Activated CD4-positive, alpha-beta T cell treated with anti-CD3 and anti-CD28 coated beads for 4 hours (primary cell): ENCODE results near the gene GALNT2.

Source experiments
- DNase-seq, 2 donors: peaks; one replicate each; pipeline ENCODE4 v3.0.0-alpha.2; 2020

Gene GALNT2

GRCh38 chr1:230117694-230118093 lies 50.7 kb downstream of the GALNT2 start:
- no peak for DNase-seq

GRCh38 chr1:230119340-230119739 lies 52.3 kb downstream of the GALNT2 start:
- DNase-seq: no peak

- DNase-seq: no peak
Measured at GRCh38 chr1:230120289-230120920, 53.4 kb downstream of the GALNT2 start.

- DNase-seq: no peak
Measured at GRCh38 chr1:230120921-230121381, 53.9 kb downstream of the GALNT2 start.

GRCh38 chr1:230121950-230122349 lies 54.9 kb downstream of the GALNT2 start:
- no peak for DNase-seq

- DNase-seq: no peak
Measured at GRCh38 chr1:230122366-230123279, 55.6 kb downstream of the GALNT2 start.

GRCh38 chr1:230123280-230124185 lies 56.5 kb downstream of the GALNT2 start:
- no peak for DNase-seq

GRCh38 chr1:230124186-230125128 lies 57.4 kb downstream of the GALNT2 start:
- DNase-seq: no peak

GRCh38 chr1:230125141-230125540 lies 58.1 kb downstream of the GALNT2 start:
- no peak for DNase-seq

- no peak for DNase-seq
Measured at GRCh38 chr1:230125640-230126528, 58.8 kb downstream of the GALNT2 start.

GRCh38 chr1:230126529-230127104 lies 59.6 kb downstream of the GALNT2 start:
- DNase-seq: no peak

GRCh38 chr1:230127105-230128054 lies 60.3 kb downstream of the GALNT2 start:
- DNase-seq: peak; percentile 46 to 47

GRCh38 chr1:230128569-230129285 lies 61.7 kb downstream of the GALNT2 start:
- no peak for DNase-seq

GRCh38 chr1:230129341-230129740 lies 62.3 kb downstream of the GALNT2 start:
- no peak for DNase-seq

GRCh38 chr1:230130172-230130944 lies 63.3 kb downstream of the GALNT2 start:
- DNase-seq: no peak

- no peak for DNase-seq
Measured at GRCh38 chr1:230131457-230131856, 64.4 kb downstream of the GALNT2 start.

GRCh38 chr1:230132758-230133157 lies 65.7 kb downstream of the GALNT2 start:
- no peak for DNase-seq

GRCh38 chr1:230135726-230136125 lies 68.7 kb downstream of the GALNT2 start:
- DNase-seq: no peak
